ENCODE data around the gene ASTL. TPM values are rescaled to one million over a fixed set of nuclear protein-coding genes. Genes with fewer than 3 reads are reported as not detected.

Gene ASTL
- total RNA-seq, 1 experiment from 2014 or later = not detected

- DNase-seq (ENCODE audit: low read depth) = no peak
These were observed 25.0 kb downstream of the ASTL start for GRCh38 chr2:96113367-96113677.

- DNase-seq (ENCODE audit: low read depth) = no peak
These were observed 25.6 kb downstream of the ASTL start for GRCh38 chr2:96112501-96113366.

DNA sequence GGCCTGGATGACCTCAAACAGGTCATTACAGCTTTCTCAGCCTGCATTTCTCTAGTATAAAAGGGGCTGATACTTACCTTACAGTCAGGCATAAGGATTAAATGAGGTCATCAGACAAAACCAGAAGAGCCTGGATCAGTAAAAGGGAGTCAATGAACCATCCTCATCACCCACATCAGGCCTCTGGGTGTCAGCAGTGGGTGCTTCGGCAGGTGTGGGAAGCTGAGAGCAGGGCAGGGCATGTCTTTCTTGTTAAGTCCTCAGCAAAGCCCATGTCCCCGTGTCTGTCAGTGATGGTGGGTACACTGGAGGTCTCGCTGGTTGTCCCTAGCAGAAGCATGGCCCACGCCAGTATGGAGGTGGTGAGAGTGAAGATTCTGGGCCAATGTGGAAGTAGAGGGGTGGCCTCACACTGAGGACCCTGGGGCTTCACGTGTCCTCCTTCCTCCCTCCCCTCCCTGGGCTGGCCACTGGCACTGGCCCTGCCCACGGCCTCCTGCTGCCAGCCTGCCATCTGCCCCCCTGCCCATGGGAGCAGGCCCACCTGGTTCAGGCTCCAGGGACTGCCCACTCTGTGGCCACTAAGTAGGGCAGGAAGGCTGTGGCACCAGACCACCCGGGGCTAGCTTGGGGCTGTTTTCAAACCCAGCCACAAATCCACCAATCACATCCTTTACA, 26.3 kb downstream of the ASTL start:
- no peak for DNase-seq (ENCODE audit: low read depth)

DNA sequence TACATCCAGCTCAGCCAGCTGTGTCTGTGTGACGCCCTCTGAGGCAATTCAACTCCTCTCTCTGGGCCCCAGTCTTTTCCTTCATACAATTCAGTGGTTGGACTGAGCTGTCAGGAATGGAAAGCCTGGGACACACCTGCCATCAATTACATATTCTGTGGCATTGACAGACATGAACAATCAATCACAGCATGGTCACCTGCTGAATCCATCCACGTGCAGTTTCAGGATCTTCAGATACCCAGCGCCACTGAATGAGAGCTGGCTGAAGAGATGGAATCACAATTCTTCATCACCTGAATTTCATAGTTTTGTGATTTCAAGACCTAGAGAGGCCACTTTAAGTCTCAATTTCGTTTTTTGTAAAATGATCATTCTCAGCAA, 27.1 kb downstream of the ASTL start:
- no peak for DNase-seq (ENCODE audit: low read depth)

GRCh38 chr2:96110621-96111256, 27.6 kb downstream of the ASTL start:
- no peak for DNase-seq (ENCODE audit: low read depth)

GRCh38 chr2:96109931-96110511, 28.3 kb downstream of the ASTL start:
- DNase-seq (ENCODE audit: low read depth) = no peak

DNA sequence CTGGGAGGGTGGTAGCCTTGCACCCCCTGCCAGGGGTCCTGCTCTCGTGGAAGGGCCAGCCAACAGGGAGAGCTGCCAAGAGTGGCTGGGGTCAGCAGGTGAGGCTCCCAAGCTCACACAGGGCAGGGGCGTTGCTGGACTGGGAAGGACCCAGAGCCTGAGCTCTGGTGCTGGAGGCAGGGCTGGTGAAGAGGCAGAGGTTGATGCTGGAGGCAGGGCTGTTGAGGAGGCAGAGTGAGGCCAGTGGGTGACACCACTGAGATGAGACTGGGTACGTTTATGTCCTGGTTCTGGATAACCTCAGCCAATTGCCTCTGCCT, 29.0 kb downstream of the ASTL start:
- DNase-seq (ENCODE audit: low read depth) = no peak

GRCh38 chr2:96108541-96109360, 29.6 kb downstream of the ASTL start:
- no peak for DNase-seq (ENCODE audit: low read depth)

DNA sequence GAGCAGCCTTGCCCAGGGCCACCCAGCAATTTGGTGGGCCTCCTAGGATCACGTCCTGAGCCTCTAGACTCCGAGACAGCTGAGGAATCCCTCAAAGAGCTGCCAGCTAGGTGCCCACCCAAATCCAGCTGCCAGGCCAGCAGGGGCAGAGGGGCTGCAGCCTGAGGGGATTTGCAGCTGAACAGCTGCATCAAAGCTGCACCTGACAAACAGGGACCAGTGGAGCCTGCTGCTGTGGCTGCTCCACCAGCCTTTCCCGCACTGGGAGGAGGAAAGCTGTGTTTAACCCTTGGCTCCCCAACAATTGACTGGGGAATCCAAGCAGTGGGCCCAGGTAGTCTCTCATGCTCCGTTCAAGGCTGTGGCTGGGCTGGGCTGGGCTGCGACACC, 30.2 kb downstream of the ASTL start:
- DNase-seq (ENCODE audit: low read depth) = no peak

DNA sequence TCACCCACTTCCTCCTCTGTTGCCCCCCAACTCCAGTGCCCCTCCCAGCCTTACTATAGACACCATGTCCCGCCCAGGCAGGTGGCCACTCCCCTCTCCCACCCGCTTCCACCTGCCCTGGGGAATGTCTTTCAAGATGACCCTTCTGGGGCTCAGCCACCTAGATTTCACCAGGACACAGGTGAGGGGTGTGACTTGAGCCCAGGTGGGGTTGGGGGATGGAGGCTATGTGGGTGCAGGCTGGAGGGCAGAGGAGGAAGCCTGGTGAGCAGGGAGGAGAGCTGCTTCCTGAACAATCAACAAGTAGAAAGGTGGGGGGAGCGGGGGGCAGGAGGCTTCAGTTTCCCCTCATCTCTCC, 30.6 kb downstream of the ASTL start:
- no peak for DNase-seq (ENCODE audit: low read depth)

DNA sequence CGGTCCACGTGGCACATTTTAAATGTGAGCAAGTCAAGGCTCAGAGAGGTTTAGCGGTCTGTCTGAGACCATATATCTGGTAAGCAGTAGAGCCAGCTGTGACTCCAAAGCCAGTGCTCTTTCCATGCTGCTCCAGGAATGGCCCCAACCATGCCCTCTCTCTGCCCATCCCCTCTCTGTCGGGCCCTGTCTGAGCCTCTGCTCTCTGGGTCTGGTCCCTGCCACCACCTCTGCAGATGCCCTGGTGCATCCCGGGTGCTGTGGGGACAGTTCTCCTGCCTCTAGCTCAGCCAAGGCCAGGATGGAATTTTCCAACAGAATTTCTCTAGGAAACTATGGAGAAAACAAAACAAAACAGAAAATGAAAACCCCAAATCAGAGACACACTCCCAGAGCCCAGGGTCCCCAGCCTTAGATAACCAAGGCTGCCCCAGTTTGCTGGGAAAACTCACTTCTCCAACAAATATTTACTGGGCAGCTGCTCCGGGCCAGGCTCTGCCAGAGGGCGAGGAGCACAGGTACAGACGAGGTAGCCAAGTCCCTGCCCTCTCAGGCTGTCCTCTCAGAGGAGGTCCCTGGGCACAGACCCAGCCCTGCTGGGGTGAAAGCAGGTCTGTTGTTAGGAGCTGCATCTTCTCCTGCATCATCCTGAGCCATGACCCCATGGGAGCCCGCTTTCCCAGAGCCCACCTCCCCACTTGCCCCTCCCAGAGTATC, 31.2 kb downstream of the ASTL start:
- no peak for DNase-seq (ENCODE audit: low read depth)

- DNase-seq (ENCODE audit: low read depth) = no peak
These were observed 32.1 kb downstream of the ASTL start for GRCh38 chr2:96105994-96106715.

- no peak for DNase-seq (ENCODE audit: low read depth)
These were observed 33.0 kb downstream of the ASTL start for GRCh38 chr2:96105152-96105915.

DNA sequence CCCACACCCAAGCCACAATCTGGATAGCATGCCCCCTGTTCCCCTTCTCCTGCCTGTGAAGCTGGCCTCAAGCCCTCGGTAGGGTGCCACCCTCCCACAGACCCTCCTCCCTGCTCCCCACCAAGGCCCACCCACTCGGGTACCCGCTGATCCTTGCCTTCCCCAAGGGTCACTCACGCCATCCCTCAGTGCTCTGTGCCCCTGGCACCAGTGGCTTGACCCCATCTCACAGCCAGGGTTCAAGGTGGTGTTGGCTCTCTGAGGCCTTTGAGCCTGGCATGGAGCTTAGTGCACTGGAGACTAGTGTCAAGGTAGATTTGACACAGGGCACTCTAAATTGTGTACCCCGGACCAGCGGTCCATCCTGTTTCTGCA, 33.8 kb downstream of the ASTL start:
- no peak for DNase-seq (ENCODE audit: low read depth)

- DNase-seq (ENCODE audit: low read depth) = no peak
These were observed 34.4 kb downstream of the ASTL start for GRCh38 chr2:96103761-96104486.

DNA sequence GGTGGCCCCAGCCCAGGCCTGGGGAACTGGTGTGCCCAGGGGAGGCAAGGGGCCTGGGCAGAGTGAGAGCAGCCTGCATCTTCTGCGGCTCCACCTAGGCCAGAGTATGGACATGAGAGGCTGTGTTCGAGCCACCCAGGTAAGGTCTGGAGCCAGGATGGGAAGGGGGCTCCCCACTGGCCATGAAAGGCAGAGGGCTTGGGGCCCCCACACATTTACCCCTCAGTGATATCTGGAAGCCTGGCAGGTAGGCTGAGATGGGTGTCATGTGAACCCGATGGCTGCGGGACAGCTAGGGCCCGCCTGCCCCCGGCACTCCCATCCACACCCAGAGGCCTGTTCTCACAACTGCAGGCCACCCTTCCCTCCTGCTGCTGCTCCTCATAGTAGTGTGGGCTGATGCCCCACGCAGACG, 35.1 kb downstream of the ASTL start:
- no peak for DNase-seq (ENCODE audit: low read depth)

DNA sequence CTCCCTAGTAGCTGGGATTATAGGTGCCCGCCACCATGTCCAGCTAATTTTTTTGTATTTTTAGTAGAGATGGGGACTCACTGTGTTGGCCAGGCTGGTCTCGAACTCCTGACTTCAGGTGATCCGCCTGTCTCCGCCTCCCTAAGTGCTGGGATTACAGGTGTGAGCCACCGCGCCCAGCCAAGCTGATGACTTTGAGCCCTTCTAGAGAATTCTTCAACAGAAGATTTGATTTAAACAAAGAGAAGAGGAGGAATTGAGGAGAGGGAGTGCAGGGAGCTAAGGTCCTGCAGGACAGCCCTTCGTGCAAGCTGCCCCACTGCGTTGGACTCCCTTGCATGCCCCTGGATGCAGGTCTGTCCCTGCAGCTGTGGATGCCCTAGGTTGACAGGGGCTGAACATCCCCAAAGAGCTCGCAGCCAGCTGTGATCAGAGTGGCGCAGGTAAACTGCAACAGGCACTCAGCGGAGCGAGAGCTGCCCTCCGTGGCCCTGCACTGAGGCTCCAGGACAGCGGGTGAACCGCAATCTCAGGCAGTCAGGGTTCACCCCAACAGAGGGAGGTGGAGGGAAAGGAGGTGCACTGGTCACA, 35.6 kb downstream of the ASTL start:
- no peak for DNase-seq (ENCODE audit: low read depth)

DNA sequence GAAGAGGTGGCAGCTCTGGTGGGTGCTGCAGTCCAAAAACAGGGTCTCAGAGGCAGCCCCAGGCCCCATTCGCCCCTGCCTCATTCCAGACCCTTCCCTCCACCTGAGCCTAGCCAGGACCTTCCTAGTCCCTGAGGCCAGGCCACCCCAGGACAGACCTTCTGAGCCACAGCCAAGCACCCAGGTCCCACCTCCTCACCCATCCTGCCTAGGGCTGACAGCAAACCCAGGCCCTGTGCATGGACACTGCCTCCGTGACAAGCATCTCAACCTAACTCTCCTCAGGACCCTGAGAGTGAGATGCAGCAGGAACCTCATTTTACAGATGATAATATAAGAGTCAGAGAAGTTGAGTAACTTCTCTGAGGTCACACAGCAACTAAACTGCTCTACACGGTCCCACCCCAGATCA, 37.4 kb downstream of the ASTL start:
- no peak for DNase-seq (ENCODE audit: low read depth)

Measured in HT1080 (cell line).